Testis (tissue), 3 donors: Measurements from ENCODE around the gene ARHGAP22. TPM values are rescaled to one million over a fixed set of nuclear protein-coding genes. Genes with fewer than 3 reads are reported as not detected.
"Not testable (repeated sequence)": the region's sequence is repeated elsewhere in the genome, so short reads cannot be mapped to it uniquely, and the experiment has no call there.

Experiments
- DNase-seq: peaks from one replicate; pipeline ENCODE4 v3.0.0-alpha.2; 2019
- H3K27ac ChIP-seq, 2 donors: fragments of 200-600 bp; sonication (generic); one replicate each; pipeline ENCODE4 v1.5.1; 2019
- H3K27me3 ChIP-seq: fragments of 200-600 bp; sonication (generic); one replicate; pipeline ENCODE4 v1.5.1; 2019
- H3K36me3 ChIP-seq: fragments of 200-600 bp; sonication (generic); one replicate; pipeline ENCODE4 v1.5.1; 2017; ENCODE audit warnings: low read depth; ENCODE audit errors: missing control alignments
- H3K4me1 ChIP-seq: fragments of 200-600 bp; sonication (generic); one replicate; pipeline ENCODE4 v1.5.1; 2019
- H3K4me3 ChIP-seq, 2 donors: fragments of 200-600 bp; sonication (generic); one replicate each; pipeline ENCODE4 v1.5.1; 2017 to 2019
- H3K9me3 ChIP-seq: fragments of 200-600 bp; sonication (generic); one replicate; pipeline ENCODE4 v1.5.1; 2017
- CTCF ChIP-seq, 3 experiments: fragments of 450-650 bp in 2 of 3; fragments of 200-600 bp in 1 of 3; sonication (generic) in 1 of 3; IDR thresholded peaks; one replicate each; pipeline ENCODE4 v1.5.1; 2016 to 2019; ENCODE audit warnings: antibody characterized with exemption in 3 of 3, mild to moderate bottlenecking in 2 of 3, moderate library complexity in 1 of 3
- POLR2A ChIP-seq: fragments of 450-650 bp; IDR thresholded peaks from one replicate; pipeline ENCODE4 v1.6.1; 2017; ENCODE audit warnings: antibody characterized with exemption, mild to moderate bottlenecking, moderate library complexity
- WGBS, 2 donors: methylation state at CpG; one replicate each; pipeline ENCODE4 v1.1.5; 2018; 5-methylcytosine and 5-hydroxymethylcytosine counted together
- intact Hi-C: fragments of 100-400 bp; cut with DNase I; formaldehyde crosslinking; loops from one replicate; pipeline ENCODE4 v1.15.1; 2023; ENCODE audit warnings: low total_unique reads
- polyA plus RNA-seq: library from polyadenylated mRNA; stranded (reverse); fragments of 350-450 nt; fragmentation: Illumina TruSeq; extraction: RNeasy Lipid Tissue Mini Kit (QIAGEN cat#74804); gene quantifications from one replicate; pipeline ENCODE4 v1.2.3, GENCODE V29; 2014; ENCODE audit warnings: low read depth, low replicate concordance; ENCODE audit not compliant: insufficient read depth
- total RNA-seq, 2 donors: library from RNA; depleted of rRNA; stranded (reverse); fragments of >200 nt; gene quantifications; one replicate each; pipeline ENCODE4 v1.2.3, GENCODE V29; 2016

The ARHGAP22 gene
- total and polyA plus RNA-seq, 3 donors from 2014 or later, result 6.2 to 11.9 (median 8.8) TPM

- Histone ChIP-seq H3K27me3 (no peaks in the 10 kb centered on the region), H3K27ac (no peak overlapping the region), H3K36me3 (no peaks in the 10 kb centered on the region), H3K4me1 (no peaks in the 10 kb centered on the region), H3K4me3 (no peak overlapping the region), H3K9me3 (no peaks in the 10 kb centered on the region)
- TF ChIP-seq POLR2A (no peak), CTCF (IDR thresholded peaks at IDR 0.05) (no peak)
- intact Hi-C loops, result no loop called here
- 72 to 81% methylated on average over 1 of the region's 1 CpG for WGBS, 2 donors
- no peak for DNase-seq
These were observed 40.7 kb upstream of the ARHGAP22 start for GRCh38 chr10:48645600-48645999.

GRCh38 chr10:48641099-48641690 lies 36.3 kb upstream of the ARHGAP22 start:
- H3K36me3 ChIP-seq, H3K27me3 ChIP-seq, intact Hi-C loops, DNase-seq, H3K4me3 ChIP-seq, H3K9me3 ChIP-seq, H3K4me1 ChIP-seq, H3K27ac ChIP-seq: not testable (repeated sequence)
- 95 to 96% methylated on average over 4 of the region's 4 CpGs for WGBS, 2 donors

- intact Hi-C loops, result no loop called here
- Histone ChIP-seq H3K4me1 (no peaks in the 10 kb centered on the region), H3K27me3 (no peaks in the 10 kb centered on the region), H3K9me3 (no peaks in the 10 kb centered on the region), H3K4me3 (no peak overlapping the region), H3K27ac (no peak overlapping the region), H3K36me3 (no peaks in the 10 kb centered on the region)
- no peak for TF ChIP-seq CTCF (IDR thresholded peaks at IDR 0.05)
- no peak for TF ChIP-seq POLR2A
- 50% methylated on average over 1 of the region's 1 CpG for WGBS, 2 donors
- DNase-seq, result no peak
These were observed 35.5 kb upstream of the ARHGAP22 start for GRCh38 chr10:48640326-48640725.

- Histone ChIP-seq H3K36me3 (no peaks in the 10 kb centered on the region), H3K4me1 (no peaks in the 10 kb centered on the region), H3K27me3 (no peaks in the 10 kb centered on the region), H3K4me3 (no peak overlapping the region), H3K9me3 (no peaks in the 10 kb centered on the region), H3K27ac (no peak overlapping the region)
- 53 to 68% methylated on average over 1 of the region's 1 CpG for WGBS, 2 donors
- no peak for TF ChIP-seq CTCF (IDR thresholded peaks at IDR 0.05)
- intact Hi-C loops, result no loop called here
- no peak for DNase-seq
These were observed 34.8 kb upstream of the ARHGAP22 start for GRCh38 chr10:48639632-48640031.

GRCh38 chr10:48638739-48639527 lies 34.1 kb upstream of the ARHGAP22 start:
- intact Hi-C loops, result no loop called here
- H3K4me3 ChIP-seq, result no peak overlapping the region
- no peak for DNase-seq
- H3K9me3 ChIP-seq, result no peaks in the 10 kb centered on the region
- H3K27ac ChIP-seq, result no peak overlapping the region
- H3K36me3 ChIP-seq, result no peaks in the 10 kb centered on the region
- TF ChIP-seq POLR2A (no peak), CTCF (IDR thresholded peaks at IDR 0.05) (no peak)
- 83 to 89% methylated on average over 4 of the region's 4 CpGs for WGBS, 2 donors
- no peaks in the 10 kb centered on the region for H3K27me3 ChIP-seq
- no peaks in the 10 kb centered on the region for H3K4me1 ChIP-seq
